ENCODE data around the gene ZNF892. TPM values are rescaled to one million over a fixed set of nuclear protein-coding genes. Genes with fewer than 3 reads are reported as not detected.

The ZNF892 gene
- total and polyA plus RNA-seq, 2 of the 13 experiments (the other 11 are each of a cell fraction or from before 2014, with no cell fraction given) = not detected

DNA sequence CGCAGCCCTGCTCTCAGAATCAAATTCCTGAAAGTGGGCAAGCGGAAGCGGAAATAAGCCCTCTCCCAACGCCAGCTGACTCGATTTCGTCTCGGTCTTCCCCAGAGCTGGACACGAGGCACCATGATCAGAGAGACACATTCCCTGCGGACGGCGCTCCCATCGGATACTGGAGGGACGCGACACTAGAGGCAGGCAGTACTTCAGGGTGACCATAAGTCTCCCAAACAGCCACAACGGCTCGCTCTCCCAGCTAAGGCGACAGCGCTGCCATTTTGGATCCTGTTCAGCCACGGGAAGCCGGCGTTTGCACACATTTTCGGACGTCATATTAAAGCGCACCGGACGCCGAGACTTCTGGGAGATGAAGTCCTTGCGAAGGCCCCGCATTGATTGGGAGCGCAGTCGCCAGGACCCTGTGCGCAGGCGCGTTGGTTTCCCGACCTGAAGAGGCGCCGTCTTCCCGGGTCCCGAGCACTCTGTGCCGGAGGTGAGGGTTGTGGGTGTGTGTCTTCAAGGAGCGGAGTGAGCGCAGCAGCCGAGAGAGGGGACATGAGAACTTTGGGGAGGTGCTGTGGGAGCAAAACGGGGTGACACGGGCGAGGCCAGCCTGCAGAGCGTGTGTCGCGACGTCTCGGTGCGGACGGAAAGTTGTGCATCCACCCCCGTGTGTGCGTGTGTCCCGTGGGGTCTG, 41.8 kb upstream of the ZNF892 start, which contains the start of gene ZNF2 (continued):
- TF ChIP-seq, protein P1, sequence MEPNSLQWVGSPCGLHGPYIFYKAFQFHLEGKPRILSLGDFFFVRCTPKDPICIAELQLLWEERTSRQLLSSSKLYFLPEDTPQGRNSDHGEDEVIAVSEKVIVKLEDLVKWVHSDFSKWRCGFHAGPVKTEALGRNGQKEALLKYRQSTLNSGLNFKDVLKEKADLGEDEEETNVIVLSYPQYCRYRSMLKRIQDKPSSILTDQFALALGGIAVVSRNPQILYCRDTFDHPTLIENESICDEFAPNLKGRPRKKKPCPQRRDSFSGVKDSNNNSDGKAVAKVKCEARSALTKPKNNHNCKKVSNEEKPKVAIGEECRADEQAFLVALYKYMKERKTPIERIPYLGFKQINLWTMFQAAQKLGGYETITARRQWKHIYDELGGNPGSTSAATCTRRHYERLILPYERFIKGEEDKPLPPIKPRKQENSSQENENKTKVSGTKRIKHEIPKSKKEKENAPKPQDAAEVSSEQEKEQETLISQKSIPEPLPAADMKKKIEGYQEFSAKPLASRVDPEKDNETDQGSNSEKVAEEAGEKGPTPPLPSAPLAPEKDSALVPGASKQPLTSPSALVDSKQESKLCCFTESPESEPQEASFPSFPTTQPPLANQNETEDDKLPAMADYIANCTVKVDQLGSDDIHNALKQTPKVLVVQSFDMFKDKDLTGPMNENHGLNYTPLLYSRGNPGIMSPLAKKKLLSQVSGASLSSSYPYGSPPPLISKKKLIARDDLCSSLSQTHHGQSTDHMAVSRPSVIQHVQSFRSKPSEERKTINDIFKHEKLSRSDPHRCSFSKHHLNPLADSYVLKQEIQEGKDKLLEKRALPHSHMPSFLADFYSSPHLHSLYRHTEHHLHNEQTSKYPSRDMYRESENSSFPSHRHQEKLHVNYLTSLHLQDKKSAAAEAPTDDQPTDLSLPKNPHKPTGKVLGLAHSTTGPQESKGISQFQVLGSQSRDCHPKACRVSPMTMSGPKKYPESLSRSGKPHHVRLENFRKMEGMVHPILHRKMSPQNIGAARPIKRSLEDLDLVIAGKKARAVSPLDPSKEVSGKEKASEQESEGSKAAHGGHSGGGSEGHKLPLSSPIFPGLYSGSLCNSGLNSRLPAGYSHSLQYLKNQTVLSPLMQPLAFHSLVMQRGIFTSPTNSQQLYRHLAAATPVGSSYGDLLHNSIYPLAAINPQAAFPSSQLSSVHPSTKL (CRISPR knock-in tag; IDR thresholded peaks at IDR 0.05) = peak; percentile 64
- TF ChIP-seq IKZF4 (CRISPR knock-in tag; IDR thresholded peaks at IDR 0.05; ENCODE audit: borderline replicate concordance, low read depth, not compliant biosample characterization) (no peak), ETV6 (CRISPR knock-in tag; conservative IDR thresholded peaks at IDR 0.05) (peak; percentile 94), ZNF746 (CRISPR knock-in tag; IDR thresholded peaks at IDR 0.05) (peak; percentile 33; the same call in 1 of the 2 replicates), POLR2G (IDR thresholded peaks at IDR 0.05; ENCODE audit: low read depth, low read length) (peak; percentile 98)
- TF ChIP-seq, protein P2, sequence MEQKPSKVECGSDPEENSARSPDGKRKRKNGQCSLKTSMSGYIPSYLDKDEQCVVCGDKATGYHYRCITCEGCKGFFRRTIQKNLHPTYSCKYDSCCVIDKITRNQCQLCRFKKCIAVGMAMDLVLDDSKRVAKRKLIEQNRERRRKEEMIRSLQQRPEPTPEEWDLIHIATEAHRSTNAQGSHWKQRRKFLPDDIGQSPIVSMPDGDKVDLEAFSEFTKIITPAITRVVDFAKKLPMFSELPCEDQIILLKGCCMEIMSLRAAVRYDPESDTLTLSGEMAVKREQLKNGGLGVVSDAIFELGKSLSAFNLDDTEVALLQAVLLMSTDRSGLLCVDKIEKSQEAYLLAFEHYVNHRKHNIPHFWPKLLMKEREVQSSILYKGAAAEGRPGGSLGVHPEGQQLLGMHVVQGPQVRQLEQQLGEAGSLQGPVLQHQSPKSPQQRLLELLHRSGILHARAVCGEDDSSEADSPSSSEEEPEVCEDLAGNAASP (CRISPR knock-in tag; IDR thresholded peaks at IDR 0.05; ENCODE audit: borderline replicate concordance) = peak; percentile 74
- TF ChIP-seq, protein P3, sequence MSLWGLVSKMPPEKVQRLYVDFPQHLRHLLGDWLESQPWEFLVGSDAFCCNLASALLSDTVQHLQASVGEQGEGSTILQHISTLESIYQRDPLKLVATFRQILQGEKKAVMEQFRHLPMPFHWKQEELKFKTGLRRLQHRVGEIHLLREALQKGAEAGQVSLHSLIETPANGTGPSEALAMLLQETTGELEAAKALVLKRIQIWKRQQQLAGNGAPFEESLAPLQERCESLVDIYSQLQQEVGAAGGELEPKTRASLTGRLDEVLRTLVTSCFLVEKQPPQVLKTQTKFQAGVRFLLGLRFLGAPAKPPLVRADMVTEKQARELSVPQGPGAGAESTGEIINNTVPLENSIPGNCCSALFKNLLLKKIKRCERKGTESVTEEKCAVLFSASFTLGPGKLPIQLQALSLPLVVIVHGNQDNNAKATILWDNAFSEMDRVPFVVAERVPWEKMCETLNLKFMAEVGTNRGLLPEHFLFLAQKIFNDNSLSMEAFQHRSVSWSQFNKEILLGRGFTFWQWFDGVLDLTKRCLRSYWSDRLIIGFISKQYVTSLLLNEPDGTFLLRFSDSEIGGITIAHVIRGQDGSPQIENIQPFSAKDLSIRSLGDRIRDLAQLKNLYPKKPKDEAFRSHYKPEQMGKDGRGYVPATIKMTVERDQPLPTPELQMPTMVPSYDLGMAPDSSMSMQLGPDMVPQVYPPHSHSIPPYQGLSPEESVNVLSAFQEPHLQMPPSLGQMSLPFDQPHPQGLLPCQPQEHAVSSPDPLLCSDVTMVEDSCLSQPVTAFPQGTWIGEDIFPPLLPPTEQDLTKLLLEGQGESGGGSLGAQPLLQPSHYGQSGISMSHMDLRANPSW (CRISPR knock-in tag; IDR thresholded peaks at IDR 0.05; ENCODE audit: borderline replicate concordance) = peak; percentile 89; the same call in 1 of the 2 replicates
- TF ChIP-seq, protein P4, sequence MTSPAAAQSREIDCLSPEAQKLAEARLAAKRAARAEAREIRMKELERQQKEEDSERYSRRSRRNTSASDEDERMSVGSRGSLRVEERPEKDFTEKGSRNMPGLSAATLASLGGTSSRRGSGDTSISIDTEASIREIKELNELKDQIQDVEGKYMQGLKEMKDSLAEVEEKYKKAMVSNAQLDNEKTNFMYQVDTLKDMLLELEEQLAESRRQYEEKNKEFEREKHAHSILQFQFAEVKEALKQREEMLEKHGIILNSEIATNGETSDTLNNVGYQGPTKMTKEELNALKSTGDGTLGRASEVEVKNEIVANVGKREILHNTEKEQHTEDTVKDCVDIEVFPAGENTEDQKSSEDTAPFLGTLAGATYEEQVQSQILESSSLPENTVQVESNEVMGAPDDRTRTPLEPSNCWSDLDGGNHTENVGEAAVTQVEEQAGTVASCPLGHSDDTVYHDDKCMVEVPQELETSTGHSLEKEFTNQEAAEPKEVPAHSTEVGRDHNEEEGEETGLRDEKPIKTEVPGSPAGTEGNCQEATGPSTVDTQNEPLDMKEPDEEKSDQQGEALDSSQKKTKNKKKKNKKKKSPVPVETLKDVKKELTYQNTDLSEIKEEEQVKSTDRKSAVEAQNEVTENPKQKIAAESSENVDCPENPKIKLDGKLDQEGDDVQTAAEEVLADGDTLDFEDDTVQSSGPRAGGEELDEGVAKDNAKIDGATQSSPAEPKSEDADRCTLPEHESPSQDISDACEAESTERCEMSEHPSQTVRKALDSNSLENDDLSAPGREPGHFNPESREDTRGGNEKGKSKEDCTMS (CRISPR knock-in tag; conservative IDR thresholded peaks at IDR 0.05) = no peak
- TF ChIP-seq, protein P5, sequence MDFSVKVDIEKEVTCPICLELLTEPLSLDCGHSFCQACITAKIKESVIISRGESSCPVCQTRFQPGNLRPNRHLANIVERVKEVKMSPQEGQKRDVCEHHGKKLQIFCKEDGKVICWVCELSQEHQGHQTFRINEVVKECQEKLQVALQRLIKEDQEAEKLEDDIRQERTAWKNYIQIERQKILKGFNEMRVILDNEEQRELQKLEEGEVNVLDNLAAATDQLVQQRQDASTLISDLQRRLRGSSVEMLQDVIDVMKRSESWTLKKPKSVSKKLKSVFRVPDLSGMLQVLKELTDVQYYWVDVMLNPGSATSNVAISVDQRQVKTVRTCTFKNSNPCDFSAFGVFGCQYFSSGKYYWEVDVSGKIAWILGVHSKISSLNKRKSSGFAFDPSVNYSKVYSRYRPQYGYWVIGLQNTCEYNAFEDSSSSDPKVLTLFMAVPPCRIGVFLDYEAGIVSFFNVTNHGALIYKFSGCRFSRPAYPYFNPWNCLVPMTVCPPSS (IDR thresholded peaks at IDR 0.05) = no peak
- TF ChIP-seq, protein P6, sequence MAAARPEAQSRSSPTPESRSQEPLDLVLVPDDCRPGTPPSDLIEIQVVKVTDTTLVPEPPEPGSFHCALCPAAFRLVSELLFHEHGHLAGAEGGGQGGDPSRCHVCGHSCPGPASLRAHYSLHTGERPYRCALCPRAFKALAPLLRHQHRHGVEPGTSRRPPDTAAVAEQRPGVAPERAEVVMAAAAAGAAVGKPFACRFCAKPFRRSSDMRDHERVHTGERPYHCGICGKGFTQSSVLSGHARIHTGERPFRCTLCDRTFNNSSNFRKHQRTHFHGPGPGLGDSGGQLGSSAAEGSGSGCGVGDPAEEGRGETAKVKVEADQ (CRISPR knock-in tag; IDR thresholded peaks at IDR 0.05; ENCODE audit: borderline replicate concordance) = peak; percentile 83
